Measurements from ENCODE around the gene CAPN10.

CAPN10 gene

DNA sequence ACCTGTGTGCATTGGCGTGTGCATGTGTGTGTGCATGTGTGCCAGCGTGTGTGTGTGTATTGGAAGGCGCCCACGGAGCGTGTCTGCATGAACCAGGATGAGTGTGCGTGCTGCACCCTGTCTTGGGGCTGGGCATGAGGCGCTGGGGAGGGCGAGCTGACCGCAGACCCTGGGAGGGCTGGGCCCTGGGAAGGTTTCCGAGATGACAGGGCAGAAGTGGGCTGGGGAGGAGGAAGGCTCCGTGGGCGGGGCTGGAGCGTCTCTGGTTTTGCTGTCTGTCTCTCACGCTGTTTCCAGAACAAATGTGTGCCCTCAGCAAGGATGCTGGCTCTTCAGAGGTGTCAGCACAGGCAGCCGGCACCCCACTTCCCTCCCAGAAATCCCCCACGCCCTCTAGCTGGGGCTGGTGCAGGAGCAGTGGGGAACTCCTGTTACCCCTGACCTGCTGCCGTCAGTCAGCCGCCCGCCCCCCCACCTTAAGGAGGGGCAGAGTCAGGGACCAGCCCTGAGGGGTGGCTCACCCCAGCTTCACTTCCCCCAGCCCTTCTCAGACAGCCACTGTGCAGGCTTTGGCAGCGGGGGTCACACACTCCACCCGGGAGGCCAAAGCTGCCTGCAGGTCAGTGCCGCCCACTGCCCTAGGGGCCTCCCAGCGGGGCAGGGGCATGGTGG, 38.6 kb downstream of the CAPN10 start, which contains the start of gene GPR35:
TSS of gene GPR35 (plus strand) at position 531 of the 672 bp plus-strand sequence. CDS start 4,473 bp downstream, outside the sequence.
- H3K27ac ChIP-seq (ENCODE audit: insufficient read depth, low read length, poor library complexity, severe bottlenecking), result peak within 1 kb of the TSS; percentile 88
- H3K27me3 ChIP-seq (replicated peaks; ENCODE audit: control insufficient read depth, insufficient read depth, low read length, poor library complexity, severe bottlenecking), result no peaks in the 10 kb centered on the region
- DNase-seq, result peak; percentile 73 to 91 (median 86)
- H3K36me3 ChIP-seq (ENCODE audit: control insufficient read depth, insufficient read depth, low read length), result no peaks in the 10 kb centered on the region
- no peaks in the 10 kb centered on the region for H3K9me3 ChIP-seq (ENCODE audit: control insufficient read depth, low read length)
- no peak within 1 kb of the TSS for H3K4me3 ChIP-seq (ENCODE audit: insufficient read depth, low read depth, low read length, poor library complexity, severe bottlenecking)
- H3K4me1 ChIP-seq (ENCODE audit: control insufficient read depth, insufficient read depth, low read length, poor library complexity, severe bottlenecking), result peaks cover 74% of the 10 kb centered on the region

GRCh38 chr2:240626531-240627300, 40.2 kb downstream of the CAPN10 start:
- no peaks in the 10 kb centered on the region for H3K9me3 ChIP-seq (ENCODE audit: control insufficient read depth, low read length)
- H3K4me1 ChIP-seq (ENCODE audit: control insufficient read depth, insufficient read depth, low read length, poor library complexity, severe bottlenecking), result peaks cover 64% of the 10 kb centered on the region
- H3K27ac ChIP-seq (ENCODE audit: insufficient read depth, low read length, poor library complexity, severe bottlenecking), result peak overlapping the region; percentile 88
- H3K4me3 ChIP-seq (ENCODE audit: insufficient read depth, low read depth, low read length, poor library complexity, severe bottlenecking), result no peak overlapping the region
- DNase-seq, result no peak
- no peaks in the 10 kb centered on the region for H3K27me3 ChIP-seq (replicated peaks; ENCODE audit: control insufficient read depth, insufficient read depth, low read length, poor library complexity, severe bottlenecking)
- no peaks in the 10 kb centered on the region for H3K36me3 ChIP-seq (ENCODE audit: control insufficient read depth, insufficient read depth, low read length)

DNA sequence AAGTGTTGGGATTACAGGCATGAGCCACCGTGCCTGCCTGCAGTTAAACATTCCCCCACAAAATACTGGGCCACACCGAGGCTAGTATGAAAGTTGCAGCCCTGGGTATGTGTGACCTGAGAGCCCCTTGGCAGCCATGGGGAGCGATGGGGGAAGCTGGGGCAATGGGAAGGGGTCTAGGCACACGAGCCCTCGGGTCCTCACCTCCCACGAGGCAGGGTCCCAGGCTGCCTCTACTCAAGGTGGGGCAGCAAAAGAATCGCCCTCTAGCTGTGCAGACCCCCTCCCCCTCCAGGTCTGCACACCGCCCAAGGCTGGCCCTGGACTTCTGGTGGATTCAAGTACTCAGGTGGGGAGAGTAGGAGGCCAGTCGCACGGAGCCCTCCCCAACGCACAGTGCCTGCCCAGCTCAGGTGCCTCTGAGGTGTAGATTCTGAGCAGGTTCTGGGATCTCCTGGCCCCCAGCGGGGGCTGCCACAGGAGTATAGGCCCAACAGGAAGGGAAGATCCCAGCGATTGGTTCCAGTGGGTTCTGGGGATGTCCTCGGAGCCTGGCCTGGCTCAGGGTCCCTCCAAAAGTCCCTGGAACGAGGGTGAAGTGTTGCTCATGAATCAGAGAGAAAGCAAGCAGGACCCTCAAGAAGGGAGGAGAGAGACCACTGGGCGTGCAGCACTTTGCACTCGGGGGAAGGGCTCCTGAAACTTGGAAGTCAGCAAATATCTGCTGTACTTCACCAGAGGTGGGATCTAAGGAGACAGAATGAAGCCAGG, 41.4 kb downstream of the CAPN10 start:
- Histone ChIP-seq H3K9me3 (ENCODE audit: control insufficient read depth, low read length) (no peaks in the 10 kb centered on the region), H3K36me3 (ENCODE audit: control insufficient read depth, insufficient read depth, low read length) (no peaks in the 10 kb centered on the region), H3K27ac (ENCODE audit: insufficient read depth, low read length, poor library complexity, severe bottlenecking) (no peak overlapping the region), H3K27me3 (replicated peaks; ENCODE audit: control insufficient read depth, insufficient read depth, low read length, poor library complexity, severe bottlenecking) (no peaks in the 10 kb centered on the region), H3K4me1 (ENCODE audit: control insufficient read depth, insufficient read depth, low read length, poor library complexity, severe bottlenecking) (peaks cover 52% of the 10 kb centered on the region), H3K4me3 (ENCODE audit: insufficient read depth, low read depth, low read length, poor library complexity, severe bottlenecking) (no peak overlapping the region)
- no peak for DNase-seq

- no peak overlapping the region for H3K4me3 ChIP-seq (ENCODE audit: insufficient read depth, low read depth, low read length, poor library complexity, severe bottlenecking)
- H3K9me3 ChIP-seq (ENCODE audit: control insufficient read depth, low read length), result no peaks in the 10 kb centered on the region
- no peaks in the 10 kb centered on the region for H3K27me3 ChIP-seq (replicated peaks; ENCODE audit: control insufficient read depth, insufficient read depth, low read length, poor library complexity, severe bottlenecking)
- H3K4me1 ChIP-seq (ENCODE audit: control insufficient read depth, insufficient read depth, low read length, poor library complexity, severe bottlenecking), result peaks cover 47% of the 10 kb centered on the region
- H3K27ac ChIP-seq (ENCODE audit: insufficient read depth, low read length, poor library complexity, severe bottlenecking), result no peak overlapping the region
- no peaks in the 10 kb centered on the region for H3K36me3 ChIP-seq (ENCODE audit: control insufficient read depth, insufficient read depth, low read length)
- DNase-seq, result no peak
Measured at GRCh38 chr2:240628507-240628807, 41.9 kb downstream of the CAPN10 start.

- no peaks in the 10 kb centered on the region for H3K36me3 ChIP-seq (ENCODE audit: control insufficient read depth, insufficient read depth, low read length)
- H3K4me3 ChIP-seq (ENCODE audit: insufficient read depth, low read depth, low read length, poor library complexity, severe bottlenecking), result no peak overlapping the region
- no peak overlapping the region for H3K27ac ChIP-seq (ENCODE audit: insufficient read depth, low read length, poor library complexity, severe bottlenecking)
- DNase-seq, result no peak
- no peaks in the 10 kb centered on the region for H3K27me3 ChIP-seq (replicated peaks; ENCODE audit: control insufficient read depth, insufficient read depth, low read length, poor library complexity, severe bottlenecking)
- H3K4me1 ChIP-seq (ENCODE audit: control insufficient read depth, insufficient read depth, low read length, poor library complexity, severe bottlenecking), result peaks cover 41% of the 10 kb centered on the region
- peaks cover 5% of the 10 kb centered on the region for H3K9me3 ChIP-seq (ENCODE audit: control insufficient read depth, low read length)
Measured at GRCh38 chr2:240628808-240629618, 42.5 kb downstream of the CAPN10 start.

DNA sequence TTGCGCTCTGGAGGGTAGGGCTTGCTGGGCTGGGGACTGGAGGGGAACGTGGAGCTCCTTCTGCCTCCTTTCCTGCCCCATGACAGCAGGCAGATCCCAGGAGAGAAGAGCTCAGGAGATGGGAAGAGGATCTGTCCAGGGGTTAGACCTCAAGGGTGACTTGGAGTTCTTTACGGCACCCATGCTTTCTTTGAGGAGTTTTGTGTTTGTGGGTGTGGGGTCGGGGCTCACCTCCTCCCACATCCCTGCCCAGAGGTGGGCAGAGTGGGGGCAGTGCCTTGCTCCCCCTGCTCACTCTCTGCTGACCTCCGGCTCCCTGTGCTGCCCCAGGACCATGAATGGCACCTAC, 43.1 kb downstream of the CAPN10 start:
- Histone ChIP-seq H3K27me3 (replicated peaks; ENCODE audit: control insufficient read depth, insufficient read depth, low read length, poor library complexity, severe bottlenecking) (no peaks in the 10 kb centered on the region), H3K9me3 (ENCODE audit: control insufficient read depth, low read length) (peaks cover 7% of the 10 kb centered on the region), H3K4me1 (ENCODE audit: control insufficient read depth, insufficient read depth, low read length, poor library complexity, severe bottlenecking) (peaks cover 35% of the 10 kb centered on the region), H3K36me3 (ENCODE audit: control insufficient read depth, insufficient read depth, low read length) (no peaks in the 10 kb centered on the region), H3K4me3 (ENCODE audit: insufficient read depth, low read depth, low read length, poor library complexity, severe bottlenecking) (no peak overlapping the region), H3K27ac (ENCODE audit: insufficient read depth, low read length, poor library complexity, severe bottlenecking) (no peak overlapping the region)
- DNase-seq, result no peak

DNA sequence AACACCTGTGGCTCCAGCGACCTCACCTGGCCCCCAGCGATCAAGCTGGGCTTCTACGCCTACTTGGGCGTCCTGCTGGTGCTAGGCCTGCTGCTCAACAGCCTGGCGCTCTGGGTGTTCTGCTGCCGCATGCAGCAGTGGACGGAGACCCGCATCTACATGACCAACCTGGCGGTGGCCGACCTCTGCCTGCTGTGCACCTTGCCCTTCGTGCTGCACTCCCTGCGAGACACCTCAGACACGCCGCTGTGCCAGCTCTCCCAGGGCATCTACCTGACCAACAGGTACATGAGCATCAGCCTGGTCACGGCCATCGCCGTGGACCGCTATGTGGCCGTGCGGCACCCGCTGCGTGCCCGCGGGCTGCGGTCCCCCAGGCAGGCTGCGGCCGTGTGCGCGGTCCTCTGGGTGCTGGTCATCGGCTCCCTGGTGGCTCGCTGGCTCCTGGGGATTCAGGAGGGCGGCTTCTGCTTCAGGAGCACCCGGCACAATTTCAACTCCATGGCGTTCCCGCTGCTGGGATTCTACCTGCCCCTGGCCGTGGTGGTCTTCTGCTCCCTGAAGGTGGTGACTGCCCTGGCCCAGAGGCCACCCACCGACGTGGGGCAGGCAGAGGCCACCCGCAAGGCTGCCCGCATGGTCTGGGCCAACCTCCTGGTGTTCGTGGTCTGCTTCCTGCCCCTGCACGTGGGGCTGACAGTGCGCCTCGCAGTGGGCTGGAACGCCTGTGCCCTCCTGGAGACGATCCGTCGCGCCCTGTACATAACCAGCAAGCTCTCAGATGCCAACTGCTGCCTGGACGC, 43.6 kb downstream of the CAPN10 start:
- Histone ChIP-seq H3K9me3 (ENCODE audit: control insufficient read depth, low read length) (peaks cover 7% of the 10 kb centered on the region), H3K36me3 (ENCODE audit: control insufficient read depth, insufficient read depth, low read length) (no peaks in the 10 kb centered on the region), H3K4me1 (ENCODE audit: control insufficient read depth, insufficient read depth, low read length, poor library complexity, severe bottlenecking) (peaks cover 30% of the 10 kb centered on the region), H3K4me3 (ENCODE audit: insufficient read depth, low read depth, low read length, poor library complexity, severe bottlenecking) (no peak overlapping the region), H3K27me3 (replicated peaks; ENCODE audit: control insufficient read depth, insufficient read depth, low read length, poor library complexity, severe bottlenecking) (no peaks in the 10 kb centered on the region), H3K27ac (ENCODE audit: insufficient read depth, low read length, poor library complexity, severe bottlenecking) (no peak overlapping the region)
- DNase-seq, result no peak

DNA sequence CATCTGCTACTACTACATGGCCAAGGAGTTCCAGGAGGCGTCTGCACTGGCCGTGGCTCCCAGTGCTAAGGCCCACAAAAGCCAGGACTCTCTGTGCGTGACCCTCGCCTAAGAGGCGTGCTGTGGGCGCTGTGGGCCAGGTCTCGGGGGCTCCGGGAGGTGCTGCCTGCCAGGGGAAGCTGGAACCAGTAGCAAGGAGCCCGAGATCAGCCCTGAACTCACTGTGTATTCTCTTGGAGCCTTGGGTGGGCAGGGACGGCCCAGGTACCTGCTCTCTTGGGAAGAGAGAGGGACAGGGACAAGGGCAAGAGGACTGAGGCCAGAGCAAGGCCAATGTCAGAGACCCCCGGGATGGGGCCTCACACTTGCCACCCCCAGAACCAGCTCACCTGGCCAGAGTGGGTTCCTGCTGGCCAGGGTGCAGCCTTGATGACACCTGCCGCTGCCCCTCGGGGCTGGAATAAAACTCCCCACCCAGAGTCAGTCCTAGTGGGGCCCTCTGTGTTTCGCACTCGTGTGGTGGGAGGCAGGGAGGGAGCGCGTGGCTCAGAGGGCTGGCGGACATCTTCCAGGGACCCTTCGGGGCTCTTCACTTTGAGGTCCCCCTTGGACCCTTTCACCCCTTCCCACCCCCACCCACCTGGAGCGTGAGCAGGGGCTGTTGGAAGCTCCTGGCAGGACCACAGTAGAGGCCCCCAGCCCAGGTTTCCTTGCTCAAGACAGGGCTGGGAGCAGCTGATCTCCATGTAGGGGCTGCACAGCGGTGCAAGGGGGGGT, 44.4 kb downstream of the CAPN10 start:
- peaks cover 22% of the 10 kb centered on the region for H3K4me1 ChIP-seq (ENCODE audit: control insufficient read depth, insufficient read depth, low read length, poor library complexity, severe bottlenecking)
- peaks cover 7% of the 10 kb centered on the region for H3K9me3 ChIP-seq (ENCODE audit: control insufficient read depth, low read length)
- H3K27ac ChIP-seq (ENCODE audit: insufficient read depth, low read length, poor library complexity, severe bottlenecking), result no peak overlapping the region
- H3K27me3 ChIP-seq (replicated peaks; ENCODE audit: control insufficient read depth, insufficient read depth, low read length, poor library complexity, severe bottlenecking), result no peaks in the 10 kb centered on the region
- H3K4me3 ChIP-seq (ENCODE audit: insufficient read depth, low read depth, low read length, poor library complexity, severe bottlenecking), result no peak overlapping the region
- no peak for DNase-seq
- H3K36me3 ChIP-seq (ENCODE audit: control insufficient read depth, insufficient read depth, low read length), result no peaks in the 10 kb centered on the region
